OCI-LY1 (cell line): Measurements from ENCODE around the gene PROCR.
A peak's percentile ranks its signal among the peaks of the same experiment; 100 is the strongest.

Experiments used
- EZH2 ChIP-seq: fragments of 200-600 bp; sonication (generic), shearing (Covaris generic); IDR thresholded peaks from 2 replicates; pipeline ENCODE4 v1.8.0; 2017; ENCODE audit warnings: borderline replicate concordance, mixed run types, mild to moderate bottlenecking, antibody characterized with exemption, low read length, moderate library complexity, mixed read lengths
- TF ChIP-seq, protein P1 (sequence below): fragments of 200-600 bp; sonication (generic), shearing (Covaris generic); IDR thresholded peaks from 2 replicates; pipeline ENCODE4 v1.5.1; 2017; ENCODE audit warnings: mild to moderate bottlenecking, antibody characterized with exemption, low read length, moderate library complexity, mixed read lengths

DNA sequence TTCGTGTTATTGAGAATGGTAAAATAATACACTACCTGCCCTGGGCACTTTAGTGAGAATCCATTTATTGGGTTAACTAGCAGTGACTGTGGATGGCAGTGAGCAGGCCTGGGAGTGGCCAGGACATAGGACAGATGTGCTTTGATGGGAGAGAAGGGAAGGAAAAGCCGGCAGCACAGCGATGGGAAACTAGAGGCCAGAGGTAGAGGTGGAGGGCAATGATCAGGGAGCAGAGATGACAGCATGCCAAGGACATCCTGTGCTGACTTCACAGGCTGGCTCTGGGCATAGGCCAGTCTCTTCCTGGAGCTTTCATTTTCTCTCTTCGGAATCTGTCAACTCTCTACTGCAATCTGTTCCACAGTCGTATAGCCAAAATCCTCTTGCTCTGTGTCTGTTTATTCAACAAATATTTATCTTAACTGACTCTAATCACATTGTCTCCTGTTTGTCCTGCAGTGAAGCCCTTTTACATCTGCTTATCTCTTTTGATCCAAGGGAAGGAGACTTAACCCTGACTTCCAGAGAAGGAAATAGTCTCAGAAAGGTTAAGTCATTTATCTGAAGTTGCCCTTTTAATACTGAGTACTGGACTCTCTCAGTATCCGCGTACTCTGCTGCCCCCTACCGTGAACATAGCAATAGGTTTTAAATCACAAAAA lies 36.2 kb downstream of the PROCR start:
- TF ChIP-seq, protein P1, sequence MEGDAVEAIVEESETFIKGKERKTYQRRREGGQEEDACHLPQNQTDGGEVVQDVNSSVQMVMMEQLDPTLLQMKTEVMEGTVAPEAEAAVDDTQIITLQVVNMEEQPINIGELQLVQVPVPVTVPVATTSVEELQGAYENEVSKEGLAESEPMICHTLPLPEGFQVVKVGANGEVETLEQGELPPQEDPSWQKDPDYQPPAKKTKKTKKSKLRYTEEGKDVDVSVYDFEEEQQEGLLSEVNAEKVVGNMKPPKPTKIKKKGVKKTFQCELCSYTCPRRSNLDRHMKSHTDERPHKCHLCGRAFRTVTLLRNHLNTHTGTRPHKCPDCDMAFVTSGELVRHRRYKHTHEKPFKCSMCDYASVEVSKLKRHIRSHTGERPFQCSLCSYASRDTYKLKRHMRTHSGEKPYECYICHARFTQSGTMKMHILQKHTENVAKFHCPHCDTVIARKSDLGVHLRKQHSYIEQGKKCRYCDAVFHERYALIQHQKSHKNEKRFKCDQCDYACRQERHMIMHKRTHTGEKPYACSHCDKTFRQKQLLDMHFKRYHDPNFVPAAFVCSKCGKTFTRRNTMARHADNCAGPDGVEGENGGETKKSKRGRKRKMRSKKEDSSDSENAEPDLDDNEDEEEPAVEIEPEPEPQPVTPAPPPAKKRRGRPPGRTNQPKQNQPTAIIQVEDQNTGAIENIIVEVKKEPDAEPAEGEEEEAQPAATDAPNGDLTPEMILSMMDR = peak; percentile 88
- TF ChIP-seq EZH2 = no peak
